ENCODE data around the gene HEXIM1. TPM values are rescaled to one million over a fixed set of nuclear protein-coding genes. Genes with fewer than 3 reads are reported as not detected.

HEXIM1 gene
- total RNA-seq, 1 donor from 2014 or later, result 48.1 TPM

DNA sequence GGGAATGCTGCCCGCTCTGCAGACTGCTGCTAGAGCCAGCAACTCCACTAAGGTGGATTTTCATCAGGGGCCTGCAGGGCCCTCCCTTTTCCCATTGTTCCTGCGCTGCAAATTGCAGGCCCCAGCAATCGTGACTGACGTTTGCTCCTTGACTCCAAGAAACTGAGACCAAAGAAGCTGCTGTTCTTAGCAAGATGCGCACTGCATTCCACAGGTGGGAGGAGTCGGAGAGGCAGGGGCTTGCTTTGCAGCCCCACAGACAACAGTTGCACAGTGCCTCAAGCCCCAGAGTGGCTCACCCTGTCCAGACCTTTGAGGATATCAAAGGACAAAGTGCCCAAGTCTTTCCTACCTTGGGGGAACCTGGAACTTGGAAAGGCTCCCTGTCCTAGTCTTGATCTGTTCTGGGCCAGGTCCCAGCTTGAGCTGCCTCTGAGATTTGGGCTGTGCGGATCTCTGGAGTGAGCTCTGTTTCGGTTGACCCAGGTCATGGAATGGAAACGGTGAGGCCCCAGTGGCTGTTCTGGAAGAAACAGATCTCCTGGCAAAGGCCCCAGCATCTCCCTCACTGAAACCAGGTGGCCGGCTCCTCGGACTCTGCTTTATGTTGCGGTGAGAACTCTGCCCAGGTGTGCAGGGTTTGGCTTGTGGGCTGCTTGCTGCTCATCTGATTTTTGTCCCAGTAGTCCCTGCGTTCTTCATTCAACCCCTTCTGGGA is 40.8 kb upstream of the HEXIM1 start:
- no peak overlapping the region for H3K27ac Mint-ChIP-seq
- intact Hi-C loops (cut with micrococcal nuclease), result no loop called here
- H3K36me3 Mint-ChIP-seq (ENCODE audit: low read depth), result peaks cover 54% of the 10 kb centered on the region
- no peaks in the 10 kb centered on the region for H3K27me3 Mint-ChIP-seq (ENCODE audit: low read depth)
- no peak for DNase-seq (ENCODE audit: low spot score)
- no peak overlapping the region for H3K4me3 Mint-ChIP-seq (ENCODE audit: low read depth)
- H3K4me1 Mint-ChIP-seq (ENCODE audit: low read depth), result no peaks in the 10 kb centered on the region
- no peaks in the 10 kb centered on the region for H3K9me3 Mint-ChIP-seq

DNA sequence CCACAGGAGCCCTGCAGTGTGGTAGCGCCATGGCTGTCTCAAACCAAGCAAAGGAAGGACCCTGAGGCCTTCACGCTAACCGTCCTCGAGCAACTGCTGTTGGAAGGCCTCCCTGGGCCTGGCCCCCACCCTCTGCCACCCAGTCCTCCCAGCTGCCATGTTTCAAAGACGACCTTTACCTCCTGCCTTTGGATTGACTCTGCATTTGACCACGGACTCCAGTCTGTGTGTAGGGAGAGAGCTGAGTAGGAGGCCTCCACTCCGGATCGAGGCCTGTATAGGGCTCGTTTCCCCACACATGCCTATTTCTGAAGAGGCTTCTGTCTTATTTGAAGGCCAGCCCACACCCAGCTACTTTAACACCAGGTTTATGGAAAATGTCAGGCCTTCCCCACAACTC is 40.2 kb upstream of the HEXIM1 start:
- no peak for DNase-seq (ENCODE audit: low spot score)
- Mint-ChIP-seq H3K9me3 (no peaks in the 10 kb centered on the region), H3K27me3 (ENCODE audit: low read depth) (no peaks in the 10 kb centered on the region), H3K4me3 (ENCODE audit: low read depth) (no peak overlapping the region), H3K4me1 (ENCODE audit: low read depth) (no peaks in the 10 kb centered on the region), H3K36me3 (ENCODE audit: low read depth) (peaks cover 48% of the 10 kb centered on the region), H3K27ac (no peak overlapping the region)
- intact Hi-C loops (cut with micrococcal nuclease), result no loop called here

GRCh38 chr17:45108595-45109521 is 39.4 kb upstream of the HEXIM1 start:
- Mint-ChIP-seq H3K27me3 (ENCODE audit: low read depth) (no peaks in the 10 kb centered on the region), H3K4me1 (ENCODE audit: low read depth) (no peaks in the 10 kb centered on the region), H3K4me3 (ENCODE audit: low read depth) (no peak overlapping the region), H3K9me3 (no peaks in the 10 kb centered on the region), H3K27ac (no peak overlapping the region), H3K36me3 (ENCODE audit: low read depth) (peaks cover 41% of the 10 kb centered on the region)
- intact Hi-C loops (cut with micrococcal nuclease), result no loop called here
- no peak for DNase-seq (ENCODE audit: low spot score)

- no peak overlapping the region for H3K4me3 Mint-ChIP-seq (ENCODE audit: low read depth)
- no peak overlapping the region for H3K27ac Mint-ChIP-seq
- peaks cover 2% of the 10 kb centered on the region for H3K27me3 Mint-ChIP-seq (ENCODE audit: low read depth)
- peaks cover 23% of the 10 kb centered on the region for H3K36me3 Mint-ChIP-seq (ENCODE audit: low read depth)
- DNase-seq (ENCODE audit: low spot score), result no peak
- H3K4me1 Mint-ChIP-seq (ENCODE audit: low read depth), result no peaks in the 10 kb centered on the region
- H3K9me3 Mint-ChIP-seq, result no peaks in the 10 kb centered on the region
- intact Hi-C loops (cut with micrococcal nuclease), result no loop called here
Measured at GRCh38 chr17:45110676-45111611, 37.3 kb upstream of the HEXIM1 start.

- DNase-seq (ENCODE audit: low spot score), result no peak
- Mint-ChIP-seq H3K27ac (no peak overlapping the region), H3K4me3 (ENCODE audit: low read depth) (no peak overlapping the region), H3K9me3 (no peaks in the 10 kb centered on the region), H3K27me3 (ENCODE audit: low read depth) (peaks cover 2% of the 10 kb centered on the region), H3K4me1 (ENCODE audit: low read depth) (no peaks in the 10 kb centered on the region), H3K36me3 (ENCODE audit: low read depth) (peaks cover 14% of the 10 kb centered on the region)
- intact Hi-C loops (cut with micrococcal nuclease), result no loop called here
Measured at GRCh38 chr17:45111850-45112249, 36.4 kb upstream of the HEXIM1 start.

DNA sequence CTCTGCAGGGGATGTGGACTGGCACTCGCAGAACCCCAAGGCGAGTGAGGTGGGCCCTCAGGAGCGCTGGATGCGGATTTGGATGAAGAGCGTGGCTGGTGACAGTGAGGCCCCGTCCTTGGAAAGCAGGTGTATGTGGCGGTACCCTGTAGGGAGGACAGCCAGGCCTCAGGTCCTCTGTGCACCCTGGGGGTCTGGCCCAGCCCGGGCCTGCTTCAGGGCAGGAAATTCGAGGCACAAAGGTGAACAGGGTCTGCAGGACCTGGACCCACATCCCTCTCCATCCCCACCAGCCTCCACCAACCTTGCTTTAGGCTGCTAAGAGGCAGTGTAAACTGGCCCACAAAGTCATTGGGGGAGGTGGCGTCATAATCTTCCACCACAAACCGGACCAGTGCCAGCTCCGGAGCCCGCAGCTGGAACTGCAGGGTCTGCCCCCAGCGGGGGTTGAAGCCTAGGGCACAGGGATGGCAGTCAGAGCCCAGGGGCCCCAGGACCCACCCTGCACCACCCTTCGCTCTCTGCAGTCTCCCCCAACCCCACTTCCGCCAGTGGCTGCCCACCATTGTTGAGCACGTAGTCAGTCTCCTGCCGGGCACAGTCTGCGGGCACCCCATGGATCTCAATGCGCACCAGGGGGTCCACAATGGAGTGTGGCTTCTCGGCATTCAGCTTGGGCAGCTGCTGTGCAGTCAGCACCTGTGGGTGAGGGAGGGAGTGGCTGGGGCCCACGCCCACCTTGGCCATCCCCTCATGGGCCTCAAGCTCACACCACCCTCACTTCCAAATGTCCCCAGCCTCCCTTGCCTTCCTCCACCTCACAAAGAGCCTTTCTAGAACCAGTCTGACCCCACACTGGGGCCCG is 35.5 kb upstream of the HEXIM1 start:
- DNase-seq (ENCODE audit: low spot score), result no peak
- Mint-ChIP-seq H3K9me3 (no peaks in the 10 kb centered on the region), H3K27ac (no peak overlapping the region), H3K4me3 (ENCODE audit: low read depth) (no peak overlapping the region), H3K27me3 (ENCODE audit: low read depth) (peaks cover 2% of the 10 kb centered on the region), H3K36me3 (ENCODE audit: low read depth) (peaks cover 8% of the 10 kb centered on the region), H3K4me1 (ENCODE audit: low read depth) (no peaks in the 10 kb centered on the region)
- intact Hi-C loops (cut with micrococcal nuclease), result no loop called here

DNA sequence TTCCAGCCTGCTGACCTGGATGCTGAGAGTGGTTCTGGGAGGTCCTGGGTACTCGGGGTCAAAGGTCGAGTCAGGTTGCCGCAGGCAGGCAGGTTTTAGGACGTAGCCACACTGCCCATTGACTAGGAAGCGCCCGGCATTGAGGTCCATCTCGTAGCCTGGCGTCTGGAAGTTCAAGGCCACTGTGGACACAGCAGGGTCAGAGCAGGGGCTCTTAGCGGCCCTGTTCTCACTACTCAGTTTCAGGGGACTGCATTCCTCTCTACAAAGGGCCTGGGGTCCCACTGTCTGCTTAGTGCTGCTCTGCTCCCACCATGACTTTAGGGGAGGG is 34.9 kb upstream of the HEXIM1 start:
- intact Hi-C loops (cut with micrococcal nuclease), result no loop called here
- no peak for DNase-seq (ENCODE audit: low spot score)

DNA sequence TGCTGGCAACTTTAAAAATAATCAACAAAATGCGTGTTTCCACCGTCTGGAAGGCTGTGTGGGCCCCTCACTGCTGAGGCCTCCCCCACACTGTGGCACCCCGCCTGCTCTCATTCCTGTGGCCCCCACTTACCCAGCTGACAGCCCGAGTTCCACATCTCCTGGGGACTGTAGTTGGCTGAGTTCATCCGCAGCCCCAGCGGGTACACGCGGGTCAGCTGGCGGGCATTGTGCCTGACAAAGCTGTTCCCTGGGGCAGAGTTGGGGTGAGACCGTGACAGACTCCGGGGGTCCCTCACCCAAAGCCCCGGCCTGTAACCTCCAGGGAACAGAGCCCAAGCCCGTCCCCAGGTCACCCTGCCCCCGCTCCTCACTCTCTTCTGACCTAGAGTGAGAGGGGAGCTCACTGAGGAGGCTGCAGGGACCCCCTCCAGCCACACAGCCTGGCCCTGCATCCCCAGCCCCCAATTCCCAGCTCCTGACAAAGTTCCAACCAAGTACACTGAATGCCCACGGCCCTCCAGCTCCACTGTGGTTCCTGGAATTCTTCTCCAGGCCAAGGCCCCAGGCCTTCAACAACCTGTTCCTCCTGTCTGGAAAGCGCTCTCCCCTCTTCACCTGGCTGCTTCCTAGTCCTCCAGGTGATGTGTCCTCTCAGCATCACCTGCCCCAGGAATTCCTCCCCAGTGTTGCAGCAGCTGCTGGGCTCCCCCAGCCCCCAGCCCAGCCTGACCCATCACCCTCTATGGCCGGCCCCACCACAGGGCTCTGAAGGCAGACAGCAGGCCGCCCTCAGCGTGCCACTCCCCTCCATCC is 34.0 kb upstream of the HEXIM1 start:
- Mint-ChIP-seq H3K9me3 (no peaks in the 10 kb centered on the region), H3K4me1 (ENCODE audit: low read depth) (no peaks in the 10 kb centered on the region), H3K4me3 (ENCODE audit: low read depth) (no peak overlapping the region), H3K27me3 (ENCODE audit: low read depth) (peaks cover 2% of the 10 kb centered on the region), H3K36me3 (ENCODE audit: low read depth) (no peaks in the 10 kb centered on the region), H3K27ac (no peak overlapping the region)
- intact Hi-C loops (cut with micrococcal nuclease), result no loop called here
- no peak for DNase-seq (ENCODE audit: low spot score)

More for the DNA sequence above, 34.9 kb upstream of the HEXIM1 start:
- no peak overlapping the region for H3K4me3 Mint-ChIP-seq (ENCODE audit: low read depth)
- peaks cover 2% of the 10 kb centered on the region for H3K27me3 Mint-ChIP-seq (ENCODE audit: low read depth)
- H3K36me3 Mint-ChIP-seq (ENCODE audit: low read depth), result peaks cover 2% of the 10 kb centered on the region
- no peak overlapping the region for H3K27ac Mint-ChIP-seq
- no peaks in the 10 kb centered on the region for H3K4me1 Mint-ChIP-seq (ENCODE audit: low read depth)
- H3K9me3 Mint-ChIP-seq, result no peaks in the 10 kb centered on the region

DNA sequence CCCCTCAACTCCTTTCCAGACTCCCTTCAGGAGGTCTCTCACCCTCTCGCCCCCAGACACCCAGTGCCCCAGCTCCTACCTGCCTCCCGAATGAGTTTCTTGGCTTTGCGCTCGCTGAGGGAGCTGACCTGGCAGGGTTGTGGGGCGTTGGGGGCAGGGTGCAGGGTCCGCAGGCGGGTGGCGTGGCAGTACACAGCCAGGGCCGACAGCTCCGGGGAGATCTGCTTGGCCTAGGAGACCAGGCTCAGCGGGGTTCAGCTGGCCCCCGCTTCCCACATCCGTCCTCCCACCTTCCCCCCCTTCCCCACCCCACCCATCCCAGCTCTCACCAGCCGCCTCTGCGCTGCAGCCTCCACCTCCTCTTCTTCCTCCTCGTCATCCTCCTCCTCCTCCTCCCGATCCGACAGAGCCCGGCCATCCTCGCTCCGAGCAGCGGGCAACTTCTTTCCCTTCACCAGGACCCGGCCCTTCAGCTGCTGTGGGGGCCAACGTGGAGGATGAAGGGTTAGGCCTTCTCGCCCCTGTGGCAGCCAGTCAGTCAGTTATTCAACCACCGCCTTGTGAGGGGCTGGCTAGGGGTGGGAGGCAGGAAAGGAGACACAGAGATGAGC is 33.2 kb upstream of the HEXIM1 start:
- H3K4me3 Mint-ChIP-seq (ENCODE audit: low read depth), result no peak overlapping the region
- peaks cover 2% of the 10 kb centered on the region for H3K27me3 Mint-ChIP-seq (ENCODE audit: low read depth)
- DNase-seq (ENCODE audit: low spot score), result no peak
- intact Hi-C loops (cut with micrococcal nuclease), result no loop called here
- H3K27ac Mint-ChIP-seq, result no peak overlapping the region
- no peaks in the 10 kb centered on the region for H3K4me1 Mint-ChIP-seq (ENCODE audit: low read depth)
- no peaks in the 10 kb centered on the region for H3K9me3 Mint-ChIP-seq
- no peaks in the 10 kb centered on the region for H3K36me3 Mint-ChIP-seq (ENCODE audit: low read depth)

DNA sequence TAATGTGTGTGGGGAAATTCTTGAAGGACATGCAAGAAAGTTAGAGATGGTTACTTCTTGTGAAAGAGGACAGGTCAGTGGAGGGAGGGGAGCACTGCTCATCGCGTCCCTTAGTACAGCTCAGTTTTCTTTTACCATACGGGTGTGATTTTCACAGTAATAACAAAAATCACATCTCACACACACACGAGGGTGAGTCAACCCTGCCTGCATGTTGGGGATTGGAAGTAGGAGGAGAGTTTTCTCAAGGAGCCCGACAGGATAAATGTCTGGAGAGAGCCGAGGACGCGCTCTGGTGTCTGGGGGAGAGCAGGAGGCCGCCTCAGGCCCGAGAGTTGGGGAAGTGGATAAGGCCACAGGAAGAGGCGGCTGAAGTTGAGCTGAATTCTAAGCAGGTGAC is 32.4 kb upstream of the HEXIM1 start:
- H3K36me3 Mint-ChIP-seq (ENCODE audit: low read depth), result no peaks in the 10 kb centered on the region
- no peaks in the 10 kb centered on the region for H3K4me1 Mint-ChIP-seq (ENCODE audit: low read depth)
- H3K27ac Mint-ChIP-seq, result no peak overlapping the region
- intact Hi-C loops (cut with micrococcal nuclease), result no loop called here
- no peak for DNase-seq (ENCODE audit: low spot score)
- H3K27me3 Mint-ChIP-seq (ENCODE audit: low read depth), result peaks cover 2% of the 10 kb centered on the region
- H3K9me3 Mint-ChIP-seq, result no peaks in the 10 kb centered on the region
- no peak overlapping the region for H3K4me3 Mint-ChIP-seq (ENCODE audit: low read depth)

- Mint-ChIP-seq H3K27me3 (ENCODE audit: low read depth) (peaks cover 4% of the 10 kb centered on the region), H3K4me3 (ENCODE audit: low read depth) (no peak overlapping the region), H3K36me3 (ENCODE audit: low read depth) (no peaks in the 10 kb centered on the region), H3K4me1 (ENCODE audit: low read depth) (no peaks in the 10 kb centered on the region), H3K27ac (no peak overlapping the region), H3K9me3 (no peaks in the 10 kb centered on the region)
- no peak for DNase-seq (ENCODE audit: low spot score)
- intact Hi-C loops (cut with micrococcal nuclease), result no loop called here
Measured at GRCh38 chr17:45116434-45117016, 31.8 kb upstream of the HEXIM1 start.

All from activated T-helper 2 cell treated with anti-CD3 and anti-CD28 coated beads, Interferon-gamma antibody, Interleukin-2, Interleukin-4, amounts not matched to agents 10 μg/mL and 5 μg/mL and 100 μg/mL, durations not matched to agents 14 hours and 24 hours and 36 hours (primary cell).